GM18517 (cell line): ENCODE measurements around the gene PSMD1.

Experiments
- ATAC-seq: cut with Tn5 transposase; IDR thresholded peaks from one replicate; pipeline ENCODE4 v1.9.1; 2021; ENCODE audit warnings: mild to moderate bottlenecking, moderate library complexity; ENCODE audit not compliant: unreplicated experiment

The PSMD1 gene

DNA sequence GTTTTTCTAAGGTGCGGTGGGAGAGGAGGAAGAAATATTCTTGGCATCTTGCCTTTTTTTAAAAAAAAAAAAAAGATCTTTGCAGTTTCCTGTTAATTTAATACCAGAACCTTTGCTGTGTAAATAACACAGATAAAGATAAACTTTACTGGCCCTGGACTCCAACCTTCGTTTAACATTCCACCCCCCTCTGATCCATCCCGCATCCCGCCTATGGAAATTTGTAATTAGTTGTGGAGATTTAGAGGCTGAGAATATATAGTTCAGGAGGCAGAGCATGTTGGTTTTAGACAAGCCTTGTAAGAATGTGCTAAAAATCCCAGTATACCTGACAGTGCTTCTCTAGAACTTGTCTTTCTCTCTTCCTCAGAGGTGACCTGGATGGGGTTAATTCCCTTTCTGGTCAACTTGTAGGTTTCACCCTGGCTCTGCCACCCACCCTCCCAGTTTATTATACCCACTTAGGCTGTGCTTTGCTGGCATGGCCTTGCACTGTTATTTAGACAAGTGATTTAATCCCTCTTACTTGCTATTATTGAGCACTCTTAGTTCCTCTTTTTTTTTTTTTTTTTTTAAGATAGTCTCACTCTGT lies 22.3 kb upstream of the PSMD1 start:
- ATAC-seq: no peak

DNA sequence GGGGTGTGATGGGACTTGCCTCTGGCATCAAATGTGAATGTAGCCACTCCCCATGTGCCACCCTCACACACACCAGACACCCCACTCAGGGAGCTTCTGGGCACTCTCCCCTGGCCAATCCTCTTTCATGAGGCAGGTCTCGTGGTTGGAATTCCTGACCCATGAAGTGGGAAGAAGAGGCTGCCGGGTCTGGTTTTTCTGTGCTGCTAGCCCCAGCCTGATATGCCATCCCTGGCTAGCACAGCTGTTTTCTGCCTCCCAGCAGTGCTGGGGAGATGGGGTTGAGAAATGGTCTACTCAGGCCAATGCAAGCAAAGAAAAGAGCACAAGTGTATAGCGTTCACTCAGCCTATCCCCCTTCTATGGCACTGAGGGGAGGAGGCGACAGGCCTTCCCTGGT lies 20.5 kb upstream of the PSMD1 start:
- ATAC-seq: no peak

DNA sequence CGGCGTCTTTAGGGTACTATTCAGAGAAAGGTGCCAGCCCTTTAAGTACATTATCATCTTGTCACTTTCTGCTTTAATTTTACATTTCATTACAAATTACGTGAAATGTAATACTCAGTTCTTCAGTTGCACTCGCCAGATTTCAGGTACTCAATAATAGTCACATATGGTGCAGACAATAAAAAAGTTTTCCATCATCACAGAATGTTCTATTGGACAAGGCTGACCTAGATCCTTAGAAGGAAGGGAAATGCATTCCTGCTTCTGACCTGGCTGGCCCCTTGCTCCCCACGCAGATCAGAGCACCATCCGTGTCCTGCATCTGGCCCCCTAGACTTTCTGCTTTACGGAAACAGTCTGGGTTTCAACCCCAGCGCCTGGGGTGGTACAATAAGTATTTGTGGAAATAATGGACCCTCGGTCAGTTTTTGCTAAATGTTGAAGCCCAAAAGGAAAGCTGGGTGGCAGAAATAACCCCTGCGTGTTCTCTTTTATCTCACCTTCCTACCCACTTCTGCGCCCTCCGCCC lies 20.0 kb upstream of the PSMD1 start:
- no peak for ATAC-seq

DNA sequence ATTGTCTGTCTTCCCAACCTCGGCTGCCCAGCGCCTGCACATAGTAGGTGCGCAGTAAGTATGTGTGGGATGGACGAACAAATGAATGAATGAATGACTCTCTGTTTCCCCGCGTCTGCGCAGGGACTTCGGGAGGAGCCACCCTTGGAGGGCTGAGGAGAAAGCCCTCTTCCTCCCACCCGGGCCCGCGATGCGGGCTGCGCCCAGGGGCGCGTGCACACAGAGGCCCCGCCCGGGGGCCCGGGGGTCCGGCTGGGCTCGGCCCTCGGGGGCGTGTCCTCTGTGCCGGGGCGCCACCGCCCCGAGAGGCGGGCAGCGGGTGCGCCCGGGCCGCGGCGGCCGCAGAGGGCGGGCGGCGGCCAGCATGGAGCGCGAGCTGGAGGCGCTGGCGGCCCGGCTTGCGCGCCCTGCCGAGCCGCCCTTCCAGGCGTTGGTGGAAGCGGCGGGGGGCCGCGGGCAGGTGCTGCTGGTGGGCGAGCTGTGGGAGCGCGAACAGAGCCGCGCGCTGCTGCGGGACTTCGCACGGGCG lies 19.4 kb upstream of the PSMD1 start, which contains the start of gene C2orf72:
TSS of gene C2orf72 (plus strand) at position 322 of the 529 bp plus-strand sequence. CDS start at position 365, 43 bp downstream.
- ATAC-seq: no peak

GRCh38 chr2:231037731-231038482 lies 18.8 kb upstream of the PSMD1 start:
- no peak for ATAC-seq

GRCh38 chr2:231038483-231039293 lies 18.0 kb upstream of the PSMD1 start:
- no peak for ATAC-seq

- no peak for ATAC-seq
Measured at GRCh38 chr2:231039294-231039664, 17.4 kb upstream of the PSMD1 start.

DNA sequence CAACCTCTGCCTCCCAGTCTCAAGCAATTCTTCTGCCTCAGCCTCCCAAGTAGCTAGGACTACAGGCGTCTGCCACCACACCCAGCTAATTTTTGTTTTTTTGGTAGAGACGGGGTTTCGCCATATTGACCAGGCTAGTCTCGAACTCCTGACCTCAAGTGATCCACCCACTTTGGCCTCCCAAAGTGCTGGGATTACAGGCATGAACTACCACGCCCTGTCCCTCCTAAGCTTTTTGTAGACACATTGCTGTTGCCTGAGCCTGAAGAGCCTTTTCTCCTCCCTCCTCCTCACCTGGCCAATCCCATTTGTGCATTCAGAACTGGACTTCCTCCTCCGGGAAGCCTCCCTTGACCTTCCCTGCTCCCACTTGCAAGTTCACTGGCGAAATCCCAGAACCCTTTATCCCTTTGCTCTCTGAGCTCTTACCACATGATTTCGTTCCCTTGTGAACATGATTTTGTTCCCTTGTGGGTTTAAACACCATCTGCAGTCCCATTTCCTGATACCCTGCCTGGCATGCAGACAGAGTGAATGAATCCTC lies 16.8 kb upstream of the PSMD1 start:
- ATAC-seq: no peak

DNA sequence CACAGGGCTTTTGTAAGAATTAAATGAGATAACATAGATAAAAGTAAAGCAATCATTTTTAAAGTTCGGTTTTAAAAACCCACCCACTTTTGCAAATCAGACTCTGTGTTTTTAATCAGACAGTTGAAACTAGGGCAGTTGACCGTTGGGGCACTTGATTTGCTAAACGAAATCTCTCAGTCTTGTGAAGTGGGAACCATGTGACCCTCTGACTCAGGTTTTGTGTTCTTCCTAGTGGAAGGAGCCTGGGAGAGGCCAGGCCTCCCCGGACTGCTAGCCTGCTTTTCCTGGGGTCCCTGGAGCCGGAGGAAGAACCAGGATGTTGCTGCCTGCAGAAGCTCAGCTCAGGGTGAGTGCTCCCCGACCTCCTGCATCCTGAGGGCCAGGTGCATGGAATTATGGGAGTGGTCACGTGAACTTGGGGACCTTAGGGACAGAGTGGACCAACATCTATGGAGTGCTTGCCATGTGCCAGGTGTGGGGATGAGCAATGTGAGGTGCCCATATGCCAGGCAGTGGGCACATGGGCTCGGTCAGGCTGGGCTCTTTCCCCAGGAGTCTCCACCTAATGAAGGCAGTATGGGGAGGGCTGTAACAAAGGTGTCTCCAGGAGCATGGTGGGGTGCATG lies 15.5 kb upstream of the PSMD1 start:
- no peak for ATAC-seq

- ATAC-seq: no peak
Measured at GRCh38 chr2:231043796-231044195, 12.9 kb upstream of the PSMD1 start.

DNA sequence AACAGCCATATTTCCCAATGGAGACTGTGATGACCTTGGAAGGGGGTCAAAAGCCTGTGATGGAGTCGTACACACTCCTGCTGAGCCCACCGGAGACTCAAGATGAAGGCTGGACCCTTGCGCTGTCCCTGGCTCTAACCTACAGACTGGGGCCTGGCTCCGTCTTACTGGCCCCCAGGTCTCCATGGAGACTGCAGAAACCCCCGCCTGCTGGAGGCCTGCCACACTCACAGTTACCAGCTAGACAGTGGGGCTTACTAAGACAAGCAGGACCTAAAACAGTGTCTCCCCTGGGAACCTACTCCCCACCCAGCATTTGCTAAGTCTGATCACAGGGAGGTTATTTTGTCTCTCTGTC lies 9.8 kb upstream of the PSMD1 start:
- ATAC-seq: no peak

DNA sequence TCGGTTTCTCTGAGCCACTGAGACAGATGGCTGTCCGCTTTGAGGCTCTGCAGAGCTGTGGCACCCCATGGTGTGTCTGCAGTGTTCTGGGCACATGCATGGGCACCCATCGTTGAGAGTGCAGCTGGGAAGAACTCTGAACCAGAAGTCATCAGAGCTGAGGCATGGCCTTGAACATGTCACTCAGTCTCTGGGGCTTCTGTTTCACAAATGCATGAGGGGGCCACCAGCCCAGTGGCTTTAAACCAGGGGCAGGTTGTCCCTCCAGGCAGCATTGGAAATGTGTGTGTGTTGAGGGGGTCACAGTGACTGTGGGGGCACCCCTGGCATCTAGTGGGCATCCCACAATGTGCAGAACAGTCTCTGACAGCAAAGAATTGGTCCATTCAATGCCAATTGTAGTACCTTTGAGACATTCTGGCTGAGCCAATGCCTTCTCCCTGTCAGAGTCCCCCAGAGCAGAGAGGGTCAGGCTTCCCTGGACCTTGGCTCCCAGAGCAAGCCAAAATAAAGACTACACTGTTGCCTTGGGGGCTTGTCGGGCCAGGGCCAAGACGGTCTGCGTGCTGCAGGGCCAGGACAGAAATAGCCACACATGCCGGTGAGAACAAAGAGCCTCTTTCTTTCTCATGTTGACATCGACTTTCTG lies 9.3 kb upstream of the PSMD1 start:
- ATAC-seq: no peak

DNA sequence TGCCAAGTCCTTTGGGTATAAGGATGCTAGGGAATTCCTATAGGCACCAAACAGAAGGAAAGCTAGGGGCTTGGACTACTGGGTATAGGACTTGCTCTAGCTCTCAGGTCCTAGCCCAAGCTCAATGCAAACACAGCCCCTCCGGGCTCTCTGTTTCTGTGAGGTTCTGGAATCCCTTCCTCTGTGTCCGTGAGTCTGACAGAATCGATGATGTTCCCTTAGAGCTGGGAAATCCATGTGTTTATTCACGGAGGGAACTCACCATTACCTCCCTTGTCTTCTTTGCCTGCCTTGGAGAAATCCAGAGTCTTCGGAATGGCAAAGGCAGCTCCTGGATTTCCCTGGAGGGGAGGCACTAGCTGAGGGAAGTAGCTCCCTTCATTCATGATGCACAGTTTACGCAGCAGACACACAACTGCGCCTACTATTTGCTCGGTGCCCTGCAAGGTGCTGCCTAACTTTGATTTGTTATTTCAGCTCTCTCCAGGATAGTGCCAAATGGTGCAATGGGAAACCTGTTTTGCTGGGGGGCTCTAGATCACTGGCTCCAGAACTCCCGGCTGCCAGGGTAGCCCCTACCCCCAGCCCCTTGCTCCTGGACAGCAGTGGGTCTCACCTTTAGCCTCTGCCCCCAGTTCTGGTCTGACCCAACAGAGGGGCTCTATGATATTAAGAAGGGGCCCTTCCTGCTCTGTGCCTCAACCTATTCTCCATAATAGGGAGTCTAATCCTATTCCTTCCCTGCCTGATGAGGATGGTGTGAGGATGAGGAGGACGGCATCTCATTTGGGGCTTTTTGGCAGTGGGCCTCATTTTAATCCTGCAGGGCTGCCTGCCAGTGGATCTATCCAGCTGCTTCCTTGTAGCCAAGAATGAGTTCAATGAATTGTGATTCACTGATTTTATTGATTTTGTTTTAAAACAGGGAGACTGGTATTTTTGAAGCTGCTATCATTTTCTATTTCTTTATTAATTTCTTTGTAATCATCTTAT lies 8.4 kb upstream of the PSMD1 start:
- ATAC-seq: no peak

- no peak for ATAC-seq
Measured at GRCh38 chr2:231049286-231050017, 7.2 kb upstream of the PSMD1 start.

- ATAC-seq: no peak
Measured at GRCh38 chr2:231050018-231050901, 6.4 kb upstream of the PSMD1 start.

GRCh38 chr2:231051116-231051515 lies 5.6 kb upstream of the PSMD1 start:
- no peak for ATAC-seq
